MM.1S (cell line): ENCODE measurements around the gene ELOVL1.
"Not testable (repeated sequence)": the region's sequence is repeated elsewhere in the genome, so short reads cannot be mapped to it uniquely, and the experiment has no call there.

Source experiments
- DNase-seq: peaks from one replicate; pipeline ENCODE4 v3.0.0-alpha.2; 2015
- H2AFZ ChIP-seq: fragments of 300-600 bp; sonication (generic); 2 replicates; pipeline ENCODE4 v1.6.0; 2016; ENCODE audit warnings: antibody characterized with exemption, low read length
- H3F3A ChIP-seq: fragments of 300-600 bp; sonication (generic); 2 replicates; pipeline ENCODE4 v1.6.1; 2016; ENCODE audit warnings: mild to moderate bottlenecking, antibody characterized with exemption, low read length, moderate library complexity, mixed read lengths; ENCODE audit not compliant: insufficient read depth
- H3K27ac ChIP-seq: fragments of 300-600 bp; sonication (generic); 2 replicates; pipeline ENCODE4 v1.5.1; 2016; ENCODE audit warnings: mild to moderate bottlenecking, low read length
- H3K27me3 ChIP-seq: fragments of 300-600 bp; sonication (generic); replicated peaks from 2 replicates; pipeline ENCODE4 v1.6.0; 2016; ENCODE audit warnings: low read length; ENCODE audit not compliant: insufficient read depth
- H3K36me3 ChIP-seq: fragments of 300-600 bp; sonication (generic); replicated peaks from 2 replicates; pipeline ENCODE4 v1.6.1; 2016; ENCODE audit warnings: mild to moderate bottlenecking, low read length, mixed read lengths; ENCODE audit not compliant: insufficient read depth
- H3K4me1 ChIP-seq: fragments of 300-600 bp; sonication (generic); 2 replicates; pipeline ENCODE4 v1.6.1; 2016; ENCODE audit warnings: low read length, mixed read lengths
- H3K4me2 ChIP-seq: fragments of 300-600 bp; sonication (generic); 2 replicates; pipeline ENCODE4 v1.6.0; 2016; ENCODE audit warnings: low read depth, low read length
- H3K4me3 ChIP-seq: fragments of 300-600 bp; sonication (generic); 2 replicates; pipeline ENCODE4 v1.5.1; 2016; ENCODE audit warnings: low read length, mixed read lengths
- H3K79me2 ChIP-seq: fragments of 300-600 bp; sonication (generic); 2 replicates; pipeline ENCODE4 v1.6.1; 2016; ENCODE audit warnings: mixed run types, low read length, mixed read lengths
- H3K9ac ChIP-seq: fragments of 300-600 bp; sonication (generic); 2 replicates; pipeline ENCODE4 v1.6.1; 2016; ENCODE audit warnings: low read length, mixed read lengths
- H3K9me2 ChIP-seq: fragments of 300-600 bp; sonication (generic); replicated peaks from 2 replicates; pipeline ENCODE4 v1.6.1; 2016; ENCODE audit warnings: mild to moderate bottlenecking, low read length, mixed read lengths; ENCODE audit not compliant: insufficient read depth
- H3K9me3 ChIP-seq: fragments of 300-600 bp; sonication (generic); replicated peaks from 2 replicates; pipeline ENCODE4 v1.6.1; 2016; ENCODE audit warnings: mild to moderate bottlenecking, low read length, mixed read lengths; ENCODE audit not compliant: insufficient read depth
- H4K20me1 ChIP-seq: fragments of 300-600 bp; sonication (generic); 2 replicates; pipeline ENCODE4 v1.6.1; 2016; ENCODE audit warnings: mild to moderate bottlenecking, low read length, moderate library complexity, mixed read lengths; ENCODE audit not compliant: insufficient read depth
- EZH2 ChIP-seq: fragments of 300-600 bp; sonication (generic); optimal IDR thresholded peaks from 2 replicates; pipeline ENCODE3; 2017; ENCODE audit warnings: low read depth, mild to moderate bottlenecking, antibody characterized with exemption, low read length, mixed read lengths
- EZH2phosphoT487 ChIP-seq: fragments of 300-600 bp; sonication (generic); IDR thresholded peaks from 2 replicates; pipeline ENCODE4 v1.6.1; 2018; ENCODE audit warnings: antibody characterized with exemption, low read length
- TF ChIP-seq, protein P1 (sequence below): fragments of 300-600 bp; sonication (generic); IDR thresholded peaks from 2 replicates; pipeline ENCODE4 v1.5.1; 2016; ENCODE audit warnings: antibody characterized with exemption, low read length, mixed read lengths

Gene ELOVL1

DNA sequence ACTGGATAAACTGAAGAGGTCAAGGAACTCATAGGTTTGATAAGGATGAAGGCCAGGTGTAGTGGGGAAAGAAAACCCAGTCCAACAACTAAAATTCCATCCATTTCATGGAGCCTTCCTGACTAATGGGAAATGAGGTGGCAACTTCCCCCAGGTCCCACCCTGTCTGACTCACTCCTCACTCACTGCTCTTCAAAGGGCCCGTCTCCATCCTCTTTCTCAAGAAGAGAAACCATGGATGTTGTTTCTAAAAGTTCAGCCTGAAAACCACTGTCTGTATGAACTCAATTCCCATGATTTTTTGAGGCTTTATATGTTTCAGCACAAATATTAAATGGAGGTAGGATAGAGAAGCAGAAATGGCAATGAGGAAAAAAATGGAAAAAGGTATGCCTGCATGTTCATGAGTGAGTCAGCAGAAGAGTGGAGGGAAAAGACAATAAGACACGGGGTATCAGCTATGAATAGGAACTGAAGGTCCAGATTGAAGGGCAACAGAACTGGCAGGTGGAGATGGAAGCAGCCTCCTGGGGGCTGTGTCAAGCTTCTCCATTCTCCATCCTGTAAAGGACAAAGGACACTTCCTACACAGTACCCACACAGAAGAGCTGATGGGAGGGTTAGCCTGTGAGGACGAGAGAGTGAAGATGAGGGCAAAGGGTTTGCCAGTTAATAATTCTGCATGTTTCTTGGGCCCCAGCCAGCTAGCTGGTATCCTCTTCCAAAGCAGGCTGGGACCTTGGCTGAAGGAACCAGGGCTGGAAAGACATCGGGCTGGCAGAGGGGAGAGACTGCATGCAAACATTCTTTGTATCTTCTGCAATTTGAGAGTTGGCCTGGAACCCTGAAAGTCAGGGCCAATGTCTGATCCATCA, 5.5 kb upstream of the ELOVL1 start:
- Histone ChIP-seq H3F3A (peaks cover 4% of the 10 kb centered on the region; the same call in 1 of the 2 replicates), H3K4me1 (peaks cover 4% of the 10 kb centered on the region; the same call in 1 of the 2 replicates), H3K79me2 (peaks cover 5% of the 10 kb centered on the region), H3K9me2 (no peaks in the 10 kb centered on the region), H3K36me3 (no peaks in the 10 kb centered on the region), H3K4me2 (no peak overlapping the region), H3K27ac (no peak overlapping the region), H4K20me1 (no peaks in the 10 kb centered on the region), H3K9ac (no peak overlapping the region), H2AFZ (no peak overlapping the region), H3K9me3 (no peaks in the 10 kb centered on the region), H3K27me3 (no peaks in the 10 kb centered on the region), H3K4me3 (no peak overlapping the region)
- no peak for DNase-seq
- TF ChIP-seq, protein P1, sequence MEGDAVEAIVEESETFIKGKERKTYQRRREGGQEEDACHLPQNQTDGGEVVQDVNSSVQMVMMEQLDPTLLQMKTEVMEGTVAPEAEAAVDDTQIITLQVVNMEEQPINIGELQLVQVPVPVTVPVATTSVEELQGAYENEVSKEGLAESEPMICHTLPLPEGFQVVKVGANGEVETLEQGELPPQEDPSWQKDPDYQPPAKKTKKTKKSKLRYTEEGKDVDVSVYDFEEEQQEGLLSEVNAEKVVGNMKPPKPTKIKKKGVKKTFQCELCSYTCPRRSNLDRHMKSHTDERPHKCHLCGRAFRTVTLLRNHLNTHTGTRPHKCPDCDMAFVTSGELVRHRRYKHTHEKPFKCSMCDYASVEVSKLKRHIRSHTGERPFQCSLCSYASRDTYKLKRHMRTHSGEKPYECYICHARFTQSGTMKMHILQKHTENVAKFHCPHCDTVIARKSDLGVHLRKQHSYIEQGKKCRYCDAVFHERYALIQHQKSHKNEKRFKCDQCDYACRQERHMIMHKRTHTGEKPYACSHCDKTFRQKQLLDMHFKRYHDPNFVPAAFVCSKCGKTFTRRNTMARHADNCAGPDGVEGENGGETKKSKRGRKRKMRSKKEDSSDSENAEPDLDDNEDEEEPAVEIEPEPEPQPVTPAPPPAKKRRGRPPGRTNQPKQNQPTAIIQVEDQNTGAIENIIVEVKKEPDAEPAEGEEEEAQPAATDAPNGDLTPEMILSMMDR, result no peak
- TF ChIP-seq EZH2phosphoT487, result no peak

DNA sequence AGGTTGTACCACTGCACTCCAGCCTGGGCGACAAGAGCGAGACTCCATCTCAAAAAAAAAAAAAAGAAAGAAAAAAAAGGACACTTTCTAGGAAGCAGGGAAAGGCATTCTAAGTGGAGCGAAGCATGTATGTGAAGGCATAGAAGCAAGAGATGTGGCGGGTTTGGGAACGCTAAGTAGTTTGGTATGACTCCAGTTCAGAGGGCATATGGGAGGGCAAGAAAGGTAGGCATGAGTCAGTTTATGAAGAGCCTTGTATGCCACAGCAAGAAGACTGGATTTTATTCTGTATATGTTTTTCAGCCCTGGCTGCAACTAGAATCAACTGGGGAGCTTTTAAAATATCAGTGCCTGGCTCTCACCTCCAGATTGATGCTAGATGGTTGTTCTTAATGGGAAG, 4.4 kb upstream of the ELOVL1 start:
- H3K27me3 ChIP-seq, result no peaks in the 10 kb centered on the region
- H3K9me2 ChIP-seq, result no peaks in the 10 kb centered on the region
- no peak overlapping the region for H2AFZ ChIP-seq
- no peaks in the 10 kb centered on the region for H4K20me1 ChIP-seq
- no peak overlapping the region for H3K4me2 ChIP-seq
- H3K9ac ChIP-seq, result no peak overlapping the region
- DNase-seq, result no peak
- TF ChIP-seq EZH2phosphoT487 (no peak), EZH2 (no peak)
- TF ChIP-seq, protein P1, result no peak
- H3K4me3 ChIP-seq, result no peak overlapping the region
- H3K9me3 ChIP-seq, result no peaks in the 10 kb centered on the region
- H3F3A ChIP-seq, result peaks cover 6% of the 10 kb centered on the region; the same call in 1 of the 2 replicates
- H3K27ac ChIP-seq, result no peak overlapping the region
- H3K4me1 ChIP-seq, result peaks cover 4% of the 10 kb centered on the region; the same call in 1 of the 2 replicates
- H3K36me3 ChIP-seq, result no peaks in the 10 kb centered on the region
- H3K79me2 ChIP-seq, result peaks cover 11% of the 10 kb centered on the region

DNA sequence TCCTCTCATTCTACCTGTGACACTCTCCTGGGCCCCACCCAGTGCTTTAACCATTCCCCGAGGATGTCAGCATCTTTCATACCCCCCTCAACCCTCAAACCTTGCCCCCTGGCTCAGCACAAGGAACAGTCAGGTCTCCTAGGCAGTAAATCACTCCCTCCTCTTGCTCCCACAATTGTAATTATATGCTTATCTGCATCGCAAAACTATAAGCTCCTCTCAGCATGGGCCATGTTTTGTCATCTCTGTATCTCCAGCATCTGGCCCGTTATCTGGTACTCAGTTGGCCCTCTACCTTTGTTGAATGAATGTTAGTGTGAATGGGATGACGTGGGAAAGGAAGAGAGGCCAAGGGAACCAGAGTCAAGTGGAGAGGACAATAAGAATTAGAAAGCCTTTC, 2.8 kb upstream of the ELOVL1 start:
- Histone ChIP-seq H3K4me1 (peaks cover 12% of the 10 kb centered on the region), H3K36me3 (no peaks in the 10 kb centered on the region), H3F3A (peaks cover 6% of the 10 kb centered on the region; the same call in 1 of the 2 replicates), H2AFZ (no peak overlapping the region), H3K4me2 (no peak overlapping the region), H3K79me2 (peaks cover 27% of the 10 kb centered on the region), H3K9ac (no peak overlapping the region), H3K27ac (no peak overlapping the region), H3K27me3 (no peaks in the 10 kb centered on the region), H3K4me3 (no peak overlapping the region), H3K9me2 (no peaks in the 10 kb centered on the region), H4K20me1 (no peaks in the 10 kb centered on the region), H3K9me3 (no peaks in the 10 kb centered on the region)
- TF ChIP-seq, protein P1, result no peak
- no peak for TF ChIP-seq EZH2
- TF ChIP-seq EZH2phosphoT487, result no peak
- no peak for DNase-seq

DNA sequence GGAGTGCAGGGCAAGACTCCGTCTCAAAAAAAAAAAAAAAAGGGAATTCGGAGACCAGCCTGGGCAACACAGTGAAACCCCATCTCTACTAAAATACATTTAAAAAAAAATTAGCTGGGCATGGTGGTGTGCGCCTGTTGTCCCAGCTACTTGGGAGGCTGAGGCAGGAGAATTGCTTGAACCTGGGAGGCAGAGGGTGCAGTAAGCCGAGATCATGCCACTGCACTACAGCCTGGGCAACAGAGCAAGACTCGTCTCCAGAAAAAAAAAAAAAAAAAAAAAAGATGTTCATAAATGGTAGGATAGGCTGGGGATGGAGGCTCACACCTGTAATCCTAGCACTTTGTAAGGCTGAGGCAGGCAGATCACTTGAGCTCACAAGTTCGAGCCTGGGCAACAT, 2.0 kb upstream of the ELOVL1 start:
- not testable (repeated sequence) for H3K4me3 ChIP-seq

More for the DNA sequence above, 2.0 kb upstream of the ELOVL1 start:
- not testable (repeated sequence) for H3K9me2 ChIP-seq, H3K27me3 ChIP-seq, H3F3A ChIP-seq, DNase-seq, H2AFZ ChIP-seq, H4K20me1 ChIP-seq, H3K9me3 ChIP-seq, H3K4me2 ChIP-seq, H3K27ac ChIP-seq, H3K36me3 ChIP-seq, H3K9ac ChIP-seq
- Histone ChIP-seq H3K79me2 (peaks cover 34% of the 10 kb centered on the region), H3K4me1 (peaks cover 12% of the 10 kb centered on the region)
